K562 (cell line): Measurements from ENCODE around the gene FAAP24. TPM values are rescaled to one million over a fixed set of nuclear protein-coding genes. Genes with fewer than 3 reads are reported as not detected.

Experiments used
- ATF4 ChIP-seq: fragments of 450-650 bp; formaldehyde crosslinking; IDR thresholded peaks from 2 replicates; pipeline ENCODE4 v1.4.0; 2022; ENCODE audit warnings: mild to moderate bottlenecking, moderate library complexity
- ESRRA ChIP-seq: fragments of 450-650 bp; IDR thresholded peaks from 2 replicates; pipeline ENCODE4 v1.6.1; 2014; ENCODE audit warnings: low read depth, mild to moderate bottlenecking, moderate library complexity, borderline replicate concordance
- MTA1 ChIP-seq: fragments of 450-650 bp; IDR thresholded peaks from 2 replicates; pipeline ENCODE4 v1.6.1; 2017; ENCODE audit warnings: borderline replicate concordance
- MTA3 ChIP-seq: fragments of 450-650 bp; formaldehyde crosslinking; IDR thresholded peaks from 2 replicates; pipeline ENCODE4 v1.6.1; 2017; ENCODE audit warnings: mild to moderate bottlenecking, borderline replicate concordance
- NCOA2 ChIP-seq, 2 experiments: fragments of 450-650 bp; IDR thresholded peaks; 2 replicates each; pipeline ENCODE4 v1.6.1; 2018; ENCODE audit warnings: mild to moderate bottlenecking in 2 of 2, moderate library complexity in 1 of 2; ENCODE audit not compliant: partially characterized antibody in 2 of 2
- TCF7 ChIP-seq: sonication (generic); IDR thresholded peaks from 2 replicates; pipeline ENCODE4 v1.6.1; 2016; ENCODE audit warnings: antibody characterized with exemption, borderline replicate concordance
- USF2 ChIP-seq: sonication (generic); formaldehyde crosslinking; IDR thresholded peaks from 2 replicates; pipeline ENCODE4 v1.5.0; 2020; ENCODE audit warnings: missing genetic modification reagents
- ZBTB11 ChIP-seq, 3 experiments: fragments of 200-800 bp in 1 of 3; fragments of 250-450 bp in 1 of 3; fragments of 450-650 bp in 1 of 3; sonication (Bioruptor Pico) in 1 of 3; sonication (Bioruptor generic) in 1 of 3; formaldehyde crosslinking in 1 of 3; IDR thresholded peaks; 2 replicates each; pipeline versions ENCODE4 v1.6.1 to v1.8.0; 2016 to 2022; ENCODE audit warnings: mild to moderate bottlenecking in 2 of 3, missing genetic modification characterization in 2 of 3, missing compliant biosample characterization in 1 of 3, moderate library complexity in 1 of 3
- ZBTB26 ChIP-seq: fragments of 450-650 bp; formaldehyde crosslinking; IDR thresholded peaks from 2 replicates; pipeline ENCODE4 v1.4.0; 2022; ENCODE audit warnings: missing genetic modification characterization
- ZFP1 ChIP-seq: fragments of 450-650 bp; formaldehyde crosslinking; IDR thresholded peaks from 2 replicates; pipeline ENCODE4 v1.4.0; 2020; ENCODE audit warnings: mild to moderate bottlenecking, mixed read lengths
- ZFP91 ChIP-seq: sonication (generic); formaldehyde crosslinking; IDR thresholded peaks from 2 replicates; pipeline ENCODE4 v1.8.0; 2022; ENCODE audit warnings: mild to moderate bottlenecking, missing genetic modification reagents
- ZNF121 ChIP-seq: sonication (generic); formaldehyde crosslinking; conservative IDR thresholded peaks from 2 replicates; pipeline ENCODE4 v1.8.0; 2022; ENCODE audit warnings: missing genetic modification reagents
- ZNF280B ChIP-seq: fragments of 250-450 bp; sonication (Bioruptor Pico); IDR thresholded peaks from 2 replicates; pipeline ENCODE4 v1.5.1; 2021; ENCODE audit warnings: mild to moderate bottlenecking
- ZNF551 ChIP-seq: fragments of 250-450 bp; sonication (Bioruptor Pico); IDR thresholded peaks from 2 replicates; pipeline ENCODE4 v1.5.0; 2021; ENCODE audit warnings: mild to moderate bottlenecking, moderate library complexity
- polyA plus RNA-seq, 8 experiments: library from polyadenylated mRNA; depleted of rRNA in 4 of 8; stranded (reverse) in 5 of 8; unstranded in 3 of 8; fragments of >200 nt; fragmentation: Nextera tagmentation in 2 of 8; fragmentation: Illumina TruSeq in 1 of 8; extraction: Ambion mirVana in 2 of 8; extraction: Trizol in 1 of 8; gene quantifications; 2 replicates each; pipeline versions ENCODE4 v1.2.1 to v1.2.3, GENCODE V29; 2011 to 2014; ENCODE audit warnings: inconsistent platforms in 1 of 8, missing spikeins in 1 of 8
- total RNA-seq, 7 experiments: library from RNA; depleted of rRNA in 6 of 7; stranded (reverse); fragments of >200 nt in 6 of 7; fragmentation: Illumina TruSeq in 2 of 7; extraction: Trizol in 2 of 7; gene quantifications; 2 replicates each; pipeline versions ENCODE4 v1.2.1 to v1.2.3, GENCODE V29; 2011 to 2021; ENCODE audit warnings: low replicate concordance in 1 of 7

The FAAP24 gene
- total and polyA plus RNA-seq, 9 of the 15 experiments (the other 6 are each of a cell fraction or from before 2014, with no cell fraction given), result 4.6 to 21.6 (median 8.2) TPM

GRCh38 chr19:32971715-32972540 lies at the start of gene FAAP24, which contains the start of gene CEP89 (continued):
- no peak for TF ChIP-seq ZNF551 (CRISPR knock-in tag)
- no peak for TF ChIP-seq TCF7
- TF ChIP-seq ESRRA, result peak; percentile 43; the same call in 1 of the 2 replicates
- no peak for TF ChIP-seq ZFP91 (CRISPR knock-in tag)
- no peak for TF ChIP-seq ZBTB11 (CRISPR knock-in tag; IDR thresholded peaks at IDR 0.05)
- TF ChIP-seq ZFP1 (CRISPR knock-in tag), result no peak
- TF ChIP-seq MTA3, result peak; percentile 72; the same call in 1 of the 2 replicates
- no peak for TF ChIP-seq MTA1
- no peak for TF ChIP-seq ZNF280B (CRISPR knock-in tag)
- no peak for TF ChIP-seq USF2 (CRISPR knock-in tag)
- TF ChIP-seq ZNF121 (CRISPR knock-in tag), result peak; percentile 37
- no peak for TF ChIP-seq ZBTB26
- TF ChIP-seq NCOA2 (IDR thresholded peaks at IDR 0.05; ENCODE audit: partially characterized antibody in 2 of 2), result no peak
- TF ChIP-seq ATF4, result no peak
